ENCODE data around the gene AFAP1. TPM values are rescaled to one million over a fixed set of nuclear protein-coding genes. Genes with fewer than 3 reads are reported as not detected.

AFAP1 gene
- total and polyA plus RNA-seq, 2 of the 8 experiments (the other 6 are each of a cell fraction or from before 2014, with no cell fraction given): 3.6 to 18.2 TPM

GRCh38 chr4:7885216-7886006 lies 54.2 kb downstream of the AFAP1 start:
- H4K5ac ChIP-seq (ENCODE audit: insufficient read length, low read depth, low read length): no peak overlapping the region
- no peaks in the 10 kb centered on the region for H3K23me2 ChIP-seq (ENCODE audit: low read depth, low read length)
- no peak overlapping the region for H2BK20ac ChIP-seq (ENCODE audit: low read length)
- ChIA-PET CTCF (ENCODE audit: partially characterized antibody) (interaction anchor here (1.0 to 3.0 kb wide), 4 partner anchors 8 to 41 kb away, joined by 3 to 14 read pairs (median 3); no protein-coding TSS in a partner anchor), POLR2A (ENCODE audit: partially characterized antibody) (no interaction called here)
- H3K4me2 ChIP-seq (ENCODE audit: insufficient read depth in 1 of 2, low read depth in 2 of 2, low read length in 2 of 2): no peak overlapping the region
- no peak overlapping the region for H2AK5ac ChIP-seq (ENCODE audit: low read depth, low read length)
- H3K4ac ChIP-seq (replicated peaks; ENCODE audit: insufficient read length, low read depth, low read length): no peak overlapping the region
- H3K9ac ChIP-seq (replicated peaks in 1 of 4; ENCODE audit: extremely low read depth in 1 of 4, low read depth in 3 of 4, low read length in 3 of 4): no peak overlapping the region
- H3K14ac ChIP-seq (ENCODE audit: insufficient read length): no peak overlapping the region
- DNase-seq (ENCODE audit: low read depth in 1 of 2, low spot score in 2 of 2): no peak
- no peaks in the 10 kb centered on the region; a peak in 1 of 4 replicates for H3K9me3 ChIP-seq (ENCODE audit: insufficient read depth in 2 of 2, low read depth in 1 of 2, low read length in 1 of 2)
- H2BK5ac ChIP-seq (ENCODE audit: low read depth, low read length): no peak overlapping the region
- H3K27me3 ChIP-seq (replicated peaks in 1 of 4; ENCODE audit: control insufficient read depth in 3 of 4, extremely low read depth in 1 of 4, insufficient read depth in 3 of 4, low read length in 3 of 4): no peaks in the 10 kb centered on the region
- H2BK12ac ChIP-seq (ENCODE audit: low read depth, low read length): no peak overlapping the region
- H3K27ac ChIP-seq (ENCODE audit: low read depth, low read length): no peak overlapping the region
- H2BK15ac ChIP-seq (ENCODE audit: low read length): no peak overlapping the region; the same call in 1 of the 2 replicates
- H4K8ac ChIP-seq (ENCODE audit: extremely low read depth, insufficient read depth, low read length): no peak overlapping the region
- no peak overlapping the region for H2AFZ ChIP-seq (ENCODE audit: low read length)
- no peak overlapping the region for H3K56ac ChIP-seq (replicated peaks; ENCODE audit: insufficient read length, low read depth, low read length)
- no peak overlapping the region for H3K18ac ChIP-seq (ENCODE audit: extremely low read depth, low read length)
- FAIRE-seq: no peak
- H4K91ac ChIP-seq (replicated peaks; ENCODE audit: insufficient read length, low read length): no peak overlapping the region
- H3K36me3 ChIP-seq (ENCODE audit: control insufficient read depth in 2 of 4, insufficient read depth in 4 of 4, low read length in 3 of 4): no peaks in the 10 kb centered on the region
- H3K23ac ChIP-seq (ENCODE audit: insufficient read length): no peak overlapping the region
- H3K4me3 ChIP-seq (ENCODE audit: extremely low read depth in 1 of 4, insufficient read depth in 2 of 4, low read depth in 3 of 4, low read length in 4 of 4): no peak overlapping the region
- H3K79me2 ChIP-seq (ENCODE audit: control insufficient read depth in 1 of 2, insufficient read depth in 2 of 2, low read length in 2 of 2): peaks cover 0 to 63% of the 10 kb centered on the region in 2 experiments; a peak in 2 of 4 replicates
- H2BK120ac ChIP-seq (replicated peaks; ENCODE audit: low read depth, low read length): no peak overlapping the region
- H4K20me1 ChIP-seq (replicated peaks in 1 of 2; ENCODE audit: control insufficient read depth in 1 of 2, insufficient read depth in 2 of 2, low read length in 2 of 2): no peaks in the 10 kb centered on the region
- no peaks in the 10 kb centered on the region; the same call in 1 of the 2 replicates for H3K79me1 ChIP-seq (ENCODE audit: low read depth, low read length)
- peaks cover 0 to under 1% (median 0%) of the 10 kb centered on the region in 4 experiments; a peak in 2 of 7 replicates for H3K4me1 ChIP-seq (replicated peaks in 1 of 4; ENCODE audit: control insufficient read depth in 3 of 4, insufficient read depth in 4 of 4, low read length in 3 of 4)
- WGBS, 2 experiments (ENCODE audit: extremely low coverage in 1 of 2, insufficient coverage in 1 of 2, insufficient read length in 1 of 2, insufficient replicate concordance in 2 of 2, low coverage in 1 of 2, low lambda C conversion rate in 2 of 2, missing lambda C conversion rate in 1 of 2): 90% methylated on average over 16 of the region's 16 CpGs; no CpG with 5 or more reads in 1 of the 2 experiments
- TF ChIP-seq TCF12 (IDR thresholded peaks at IDR 0.05; ENCODE audit: low read depth, low read length) (no peak), PHF8 (conservative IDR thresholded peaks at IDR 0.05; ENCODE audit: low read depth, low read length) (no peak), BACH1 (IDR thresholded peaks at IDR 0.05; ENCODE audit: low read length) (no peak), EZH2 (IDR thresholded peaks at IDR 0.05; ENCODE audit: low read depth, low read length, severe bottlenecking) (no peak), MAX (IDR thresholded peaks at IDR 0.05) (no peak), POLR2AphosphoS5 (IDR thresholded peaks at IDR 0.05; ENCODE audit: low read depth, low read length) (no peak), RXRA (IDR thresholded peaks at IDR 0.05; ENCODE audit: insufficient read depth, low read depth, low read length) (no peak), YY1 (IDR thresholded peaks at IDR 0.05; ENCODE audit: low read depth, low read length) (no peak), SP1 (IDR thresholded peaks at IDR 0.05; ENCODE audit: low read depth, low read length) (no peak), GABPA (IDR thresholded peaks at IDR 0.05; ENCODE audit: borderline replicate concordance, insufficient read depth, low read length) (no peak), CBX8 (IDR thresholded peaks at IDR 0.05; ENCODE audit: borderline replicate concordance, low read depth, low read length) (no peak), TAF7 (optimal IDR thresholded peaks at IDR 0.05; ENCODE audit: borderline replicate concordance, low read depth, low read length) (no peak), SIRT6 (IDR thresholded peaks at IDR 0.05; ENCODE audit: low read length) (no peak)

Measured in H1 (cell line).